Coronary artery (tissue), 2 donors: ENCODE results near the gene MRPL20.
"Not testable (repeated sequence)": the region's sequence is repeated elsewhere in the genome, so short reads cannot be mapped to it uniquely, and the experiment has no call there.

Experiments
- DNase-seq: peaks from one replicate; pipeline ENCODE4 v3.0.0-alpha.2; 2017; ENCODE audit warnings: low spot score
- H3K27ac ChIP-seq, 2 donors: fragments of 200-600 bp; sonication (generic); one replicate each; pipeline ENCODE4 v1.5.1; 2016 to 2019
- H3K4me3 ChIP-seq: fragments of 200-600 bp; sonication (generic); 2 replicates; pipeline ENCODE4 v1.5.1; 2016; ENCODE audit warnings: mild to moderate bottlenecking, moderate library complexity
- TF ChIP-seq, protein P1 (sequence below): fragments of 200-600 bp; sonication (generic); IDR thresholded peaks from one replicate; pipeline ENCODE4 v1.5.1; 2019; ENCODE audit warnings: antibody characterized with exemption

Gene MRPL20

DNA sequence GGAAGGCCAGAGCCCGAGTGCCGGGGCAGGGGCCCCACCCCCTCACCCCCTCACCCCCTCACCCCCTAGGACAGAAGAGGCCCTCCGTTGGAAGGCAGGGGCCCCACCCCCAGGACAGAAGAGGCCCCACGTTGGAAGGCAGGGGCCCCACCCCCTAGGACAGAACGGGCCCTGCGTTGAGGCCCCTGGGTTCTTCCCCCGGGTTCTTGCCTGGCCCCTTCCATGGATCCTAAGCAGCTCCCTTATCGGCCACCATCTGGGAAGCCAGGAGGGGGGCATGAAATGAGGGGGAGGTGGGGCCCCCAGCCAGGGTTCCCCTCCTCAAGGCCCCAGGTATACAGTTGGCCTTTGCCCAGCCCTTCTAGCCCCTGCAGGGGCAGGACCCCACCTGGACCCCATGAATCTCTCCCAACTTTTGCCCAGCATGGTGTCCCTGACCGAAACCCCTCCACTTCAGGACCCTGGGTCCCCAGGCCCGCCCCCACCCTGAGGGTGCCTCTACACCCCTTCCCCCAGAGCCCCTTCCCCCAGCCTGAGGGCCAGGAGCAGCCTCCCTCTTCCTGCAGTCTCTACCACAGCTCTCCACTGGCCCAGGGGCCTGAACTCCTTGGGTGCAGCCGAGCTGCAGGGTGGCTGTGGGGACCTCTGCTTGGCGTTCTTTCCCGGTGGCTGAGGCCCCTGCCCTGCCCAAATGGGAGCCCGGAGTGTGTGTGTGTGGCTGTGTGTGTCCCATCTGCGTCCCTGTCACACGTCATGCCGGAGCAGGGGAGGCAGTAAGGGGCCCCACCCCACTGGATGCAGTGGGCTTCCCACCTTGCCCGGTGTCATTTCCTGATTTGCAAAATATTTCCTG is 24.1 kb upstream of the MRPL20 start:
- peak overlapping the region; percentile 82 to 88 for H3K27ac ChIP-seq
- TF ChIP-seq, protein P1, sequence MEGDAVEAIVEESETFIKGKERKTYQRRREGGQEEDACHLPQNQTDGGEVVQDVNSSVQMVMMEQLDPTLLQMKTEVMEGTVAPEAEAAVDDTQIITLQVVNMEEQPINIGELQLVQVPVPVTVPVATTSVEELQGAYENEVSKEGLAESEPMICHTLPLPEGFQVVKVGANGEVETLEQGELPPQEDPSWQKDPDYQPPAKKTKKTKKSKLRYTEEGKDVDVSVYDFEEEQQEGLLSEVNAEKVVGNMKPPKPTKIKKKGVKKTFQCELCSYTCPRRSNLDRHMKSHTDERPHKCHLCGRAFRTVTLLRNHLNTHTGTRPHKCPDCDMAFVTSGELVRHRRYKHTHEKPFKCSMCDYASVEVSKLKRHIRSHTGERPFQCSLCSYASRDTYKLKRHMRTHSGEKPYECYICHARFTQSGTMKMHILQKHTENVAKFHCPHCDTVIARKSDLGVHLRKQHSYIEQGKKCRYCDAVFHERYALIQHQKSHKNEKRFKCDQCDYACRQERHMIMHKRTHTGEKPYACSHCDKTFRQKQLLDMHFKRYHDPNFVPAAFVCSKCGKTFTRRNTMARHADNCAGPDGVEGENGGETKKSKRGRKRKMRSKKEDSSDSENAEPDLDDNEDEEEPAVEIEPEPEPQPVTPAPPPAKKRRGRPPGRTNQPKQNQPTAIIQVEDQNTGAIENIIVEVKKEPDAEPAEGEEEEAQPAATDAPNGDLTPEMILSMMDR: no peak
- H3K4me3 ChIP-seq: peak overlapping the region; percentile 39
- no peak for DNase-seq

DNA sequence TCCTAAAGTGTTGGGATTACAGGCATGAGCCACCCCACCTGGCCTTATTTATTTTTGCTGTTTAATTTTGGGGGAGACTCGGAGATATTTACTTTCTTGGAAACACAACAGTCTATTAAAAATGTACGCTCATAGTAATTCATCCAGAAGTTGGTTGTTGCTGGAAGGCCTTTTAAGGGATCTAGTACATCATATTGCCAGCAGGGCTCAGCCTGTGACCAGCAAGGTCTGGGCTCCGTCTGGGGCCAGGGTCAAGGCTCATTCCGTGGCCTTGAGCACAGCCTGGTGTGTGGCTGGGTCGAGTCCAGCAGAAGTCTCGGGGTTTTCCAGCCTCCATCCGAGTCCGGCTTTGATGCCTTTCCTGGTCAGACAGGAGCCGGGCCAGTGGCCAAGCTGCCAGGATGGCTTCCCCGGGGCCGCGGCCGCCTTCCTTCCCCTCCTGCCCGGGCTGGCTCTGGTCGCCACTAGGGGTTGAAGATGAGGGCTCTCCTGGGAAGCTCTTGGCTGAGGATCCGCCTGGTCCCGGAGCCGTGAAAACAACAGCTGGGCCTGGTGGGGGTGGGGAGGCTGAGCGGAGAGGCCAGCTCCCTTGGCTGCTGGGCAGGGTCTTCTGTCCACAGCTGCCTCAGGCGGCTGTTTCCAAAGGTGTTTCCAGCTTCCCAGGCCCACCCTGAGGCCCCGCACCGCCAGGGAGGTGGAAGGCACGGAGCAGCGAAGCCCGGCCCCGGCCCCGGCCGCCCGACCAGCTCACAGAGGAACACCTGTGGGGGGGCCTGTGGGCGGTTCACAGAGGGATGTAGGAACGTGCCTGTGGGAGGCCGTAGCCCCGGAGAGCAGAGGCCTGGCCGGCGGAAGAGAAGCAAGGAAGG is 23.3 kb upstream of the MRPL20 start:
- TF ChIP-seq, protein P1: no peak
- DNase-seq: no peak
- peak overlapping the region; percentile 39 for H3K4me3 ChIP-seq

DNA sequence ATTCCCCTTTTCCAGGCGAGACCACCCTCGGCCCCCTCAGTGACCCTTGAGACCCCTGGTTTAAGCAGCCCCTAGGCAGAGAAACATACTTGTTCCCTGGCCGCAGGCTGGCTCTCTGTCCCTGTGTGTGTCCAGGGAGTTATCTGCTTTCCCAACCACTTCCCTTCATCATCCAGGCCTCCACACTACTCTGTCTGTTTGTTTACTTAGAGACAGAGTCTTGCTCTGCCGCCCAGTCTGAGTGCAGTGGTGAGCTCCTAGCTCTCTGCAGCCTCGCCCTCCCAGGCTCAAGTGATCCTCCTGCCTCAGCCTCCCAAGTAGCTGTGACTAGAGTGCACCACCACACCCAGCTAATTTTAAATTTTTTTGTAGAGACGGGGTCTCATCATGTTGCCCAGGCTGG is 22.6 kb upstream of the MRPL20 start:
- no peak for DNase-seq
- H3K27ac ChIP-seq: peak overlapping the region; percentile 82 to 88
- peak overlapping the region; percentile 39 for H3K4me3 ChIP-seq
- TF ChIP-seq, protein P1: no peak

More for the DNA sequence above, 23.3 kb upstream of the MRPL20 start:
- H3K27ac ChIP-seq: peak overlapping the region; percentile 82 to 88

DNA sequence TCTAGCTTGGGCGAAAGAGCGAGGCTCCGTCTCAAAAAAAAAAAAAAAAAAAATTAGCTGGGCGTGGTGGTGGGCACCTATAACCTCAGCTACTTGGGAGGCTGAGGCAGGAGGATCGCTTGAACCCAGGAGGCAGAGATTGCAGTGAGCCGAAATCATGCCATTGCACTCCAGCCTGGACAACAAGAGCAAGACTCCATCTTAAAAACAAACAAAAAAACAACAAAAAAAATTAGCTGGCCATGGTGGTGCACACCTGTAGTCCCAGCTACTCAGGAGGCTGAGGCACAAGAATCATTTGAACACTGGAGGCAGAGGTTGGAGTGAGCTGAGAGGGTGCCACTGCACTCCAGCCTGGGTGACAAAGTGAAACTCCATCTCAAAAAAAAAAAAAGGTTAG is 21.9 kb upstream of the MRPL20 start:
- DNase-seq, H3K27ac ChIP-seq, H3K4me3 ChIP-seq: not testable (repeated sequence)

DNA sequence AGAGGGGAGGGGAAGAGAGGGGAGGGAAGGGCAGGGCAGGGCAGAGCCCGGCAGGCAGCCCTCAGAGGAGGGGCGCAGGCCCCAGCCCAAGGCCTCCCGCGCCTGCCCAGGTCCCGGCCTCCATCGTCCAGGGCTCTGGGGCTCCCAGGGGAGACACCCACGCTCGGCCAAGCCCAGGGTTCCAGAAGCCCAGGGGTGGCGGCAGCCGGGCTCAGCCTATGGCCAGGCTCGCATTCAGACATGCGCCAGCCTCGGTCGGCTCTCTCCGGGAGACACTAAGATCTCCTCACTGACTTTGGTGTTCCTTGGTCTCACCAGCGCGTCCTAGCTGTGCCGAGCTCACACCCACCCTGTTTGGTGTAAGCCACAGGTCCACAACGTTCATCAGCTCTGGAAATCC is 21.1 kb upstream of the MRPL20 start:
- peak overlapping the region in 1 of 2 donors; percentile 69 for H3K27ac ChIP-seq
- no peak overlapping the region for H3K4me3 ChIP-seq
- DNase-seq: no peak
- TF ChIP-seq, protein P1: no peak

DNA sequence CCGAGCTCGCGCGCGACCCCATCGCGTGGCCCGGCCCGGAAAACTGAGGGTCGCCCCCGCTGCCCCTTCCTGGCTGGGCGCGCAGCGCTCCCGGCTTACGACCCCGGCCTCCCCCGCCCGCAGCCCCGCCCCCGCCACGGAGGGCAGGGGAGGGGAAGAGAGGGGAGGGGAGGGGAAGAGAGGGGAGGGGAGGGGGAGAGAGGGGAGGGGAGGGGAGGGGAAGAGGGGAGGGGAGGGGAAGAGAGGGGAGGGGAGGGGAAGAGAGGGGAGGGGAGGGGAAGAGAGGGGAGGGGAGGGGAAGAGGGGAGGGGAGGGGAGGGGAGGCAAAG is 20.7 kb upstream of the MRPL20 start:
- H3K4me3 ChIP-seq: peak overlapping the region; percentile 71
- DNase-seq: no peak
- peak overlapping the region in 1 of 2 donors; percentile 63 for H3K27ac ChIP-seq
- TF ChIP-seq, protein P1: no peak

DNA sequence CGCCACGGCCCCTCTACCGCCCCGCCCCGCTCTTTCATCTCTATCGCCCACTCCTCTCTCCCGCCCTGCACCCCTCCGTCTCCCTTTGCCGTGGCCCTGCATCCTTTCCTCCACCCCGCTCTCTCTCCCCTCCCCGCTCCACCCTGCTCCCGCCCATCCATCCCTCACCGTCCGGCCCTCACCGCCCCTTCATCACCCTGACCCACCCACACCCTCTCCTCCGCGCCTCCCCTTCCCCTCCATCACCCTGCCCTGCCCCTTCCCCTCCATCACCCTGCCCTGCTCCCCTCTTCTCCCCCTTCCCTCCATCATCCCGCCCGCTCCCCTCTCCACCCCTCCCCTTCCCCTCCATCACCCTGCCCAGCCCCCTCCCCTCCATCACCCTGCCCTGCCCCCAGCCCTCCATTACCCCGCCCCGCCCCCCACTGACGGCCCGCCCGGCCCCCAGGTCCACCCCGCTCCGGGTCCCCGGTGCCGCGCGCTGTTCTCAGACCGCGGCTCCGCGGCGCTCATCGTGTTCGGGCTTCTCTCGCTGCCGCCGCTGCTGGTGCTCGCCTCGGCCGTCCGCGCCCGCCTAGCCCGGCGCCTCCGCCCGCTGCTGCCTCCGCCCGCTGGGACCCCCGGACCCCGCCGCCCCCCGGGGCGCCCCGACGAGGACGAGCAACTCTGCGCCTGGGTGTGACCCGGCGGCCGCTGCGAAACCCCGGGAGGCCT is 20.2 kb upstream of the MRPL20 start:
- Histone ChIP-seq H3K27ac (peak overlapping the region in 1 of 2 donors; percentile 63), H3K4me3 (peak overlapping the region; percentile 71)
- DNase-seq: no peak
- TF ChIP-seq, protein P1: no peak
